Activated CD8-positive, alpha-beta memory T cell treated with anti-CD3 and anti-CD28 coated beads for 24 hours (primary cell): ENCODE data around the gene MEF2D.

Experiments used
- DNase-seq: peaks from one replicate; pipeline ENCODE4 v3.0.0-alpha.2; 2020

Gene MEF2D

DNA sequence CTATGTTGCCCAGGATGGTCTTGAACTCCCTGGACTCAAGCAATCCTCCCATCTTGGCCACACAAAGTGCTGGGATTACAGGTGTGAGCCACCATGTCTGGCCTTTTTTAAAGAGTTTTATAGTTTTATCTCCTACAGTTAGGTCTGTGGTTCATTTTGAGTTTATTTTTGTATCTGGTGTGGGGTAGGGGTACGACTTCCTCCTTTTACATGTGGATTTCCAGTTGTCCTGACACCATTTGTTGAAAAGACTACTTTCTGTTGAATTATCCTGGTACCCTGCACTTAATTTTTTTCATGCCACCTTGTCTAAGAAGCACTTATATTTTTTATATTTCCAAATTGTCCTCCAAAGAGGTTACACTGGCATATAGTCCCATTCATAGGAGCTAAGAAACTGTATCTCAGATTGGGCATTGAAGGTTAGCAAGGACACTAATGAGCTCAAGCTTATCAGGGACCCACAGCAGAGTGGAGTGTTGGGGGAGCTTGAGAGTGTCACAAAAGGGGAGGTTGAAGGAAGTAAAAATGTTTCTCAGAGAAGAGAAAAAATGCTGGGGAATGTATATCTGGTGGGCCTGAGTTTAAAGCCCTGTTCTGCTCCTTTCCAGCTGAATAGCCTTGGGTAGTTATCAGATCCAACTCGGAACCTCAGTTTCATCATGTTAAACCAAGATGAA, 23.4 kb upstream of the MEF2D start:
- DNase-seq = no peak

DNA sequence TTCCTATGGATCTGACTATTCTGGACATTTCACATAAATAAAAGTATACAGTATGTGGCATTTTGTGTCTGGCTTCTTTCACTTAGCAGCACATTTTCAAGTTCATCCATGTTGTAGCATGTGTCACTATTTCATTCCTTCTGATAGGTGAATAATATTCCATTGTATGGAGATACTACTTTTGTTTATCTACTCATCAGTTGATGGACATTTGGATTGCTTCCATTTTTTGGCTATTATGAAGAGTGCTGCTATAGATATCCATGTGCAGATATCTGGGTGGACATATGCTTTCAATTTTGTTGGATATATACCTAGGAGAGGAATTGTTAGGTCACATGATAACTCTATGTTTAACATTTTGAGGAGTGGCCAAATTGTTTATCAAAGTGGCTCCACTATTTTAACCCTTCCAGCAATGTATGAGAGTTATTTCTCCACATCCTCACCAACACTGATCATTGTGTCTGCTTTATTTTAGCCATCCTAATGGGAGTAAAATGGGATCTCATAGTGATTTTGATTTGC, 21.9 kb upstream of the MEF2D start:
- DNase-seq = no peak

DNA sequence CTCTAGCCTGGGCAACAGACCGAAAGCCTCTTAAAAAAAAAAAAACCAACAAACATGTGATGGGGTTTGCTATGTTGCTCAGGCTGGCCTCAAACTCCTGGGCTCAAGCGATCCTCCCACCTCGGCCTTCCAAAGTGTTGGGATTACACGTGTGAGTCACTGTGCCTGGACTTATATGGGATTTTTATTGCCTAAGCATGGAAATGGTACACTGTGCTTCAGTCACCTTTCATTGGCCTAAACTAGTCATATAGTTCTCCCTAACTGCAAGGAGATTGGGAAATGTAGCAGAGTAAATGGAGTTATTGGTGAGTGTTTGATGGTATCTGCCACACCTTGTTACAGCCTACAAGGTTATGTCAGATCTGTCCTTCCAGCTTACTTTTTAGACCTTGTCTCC, 17.2 kb upstream of the MEF2D start:
- DNase-seq = no peak

DNA sequence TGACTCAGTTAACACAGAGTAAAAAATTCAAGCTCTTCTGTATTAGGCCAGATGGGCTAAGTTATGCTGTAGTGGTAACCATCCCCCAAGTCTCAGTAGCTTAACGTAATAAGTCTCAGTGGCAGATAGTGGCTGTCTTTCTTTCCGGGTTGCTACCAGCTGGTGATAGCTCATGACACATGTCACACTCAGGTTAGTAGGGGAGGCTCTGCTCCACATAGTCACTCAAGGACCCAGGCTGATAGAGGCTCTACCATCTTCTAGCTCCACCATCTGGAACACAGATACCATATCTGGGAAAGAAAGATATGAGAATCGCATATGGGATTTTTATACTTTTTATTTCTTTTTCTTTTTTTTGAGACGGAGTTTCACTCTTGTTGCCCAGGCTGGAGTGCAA, 16.2 kb upstream of the MEF2D start:
- no peak for DNase-seq

DNA sequence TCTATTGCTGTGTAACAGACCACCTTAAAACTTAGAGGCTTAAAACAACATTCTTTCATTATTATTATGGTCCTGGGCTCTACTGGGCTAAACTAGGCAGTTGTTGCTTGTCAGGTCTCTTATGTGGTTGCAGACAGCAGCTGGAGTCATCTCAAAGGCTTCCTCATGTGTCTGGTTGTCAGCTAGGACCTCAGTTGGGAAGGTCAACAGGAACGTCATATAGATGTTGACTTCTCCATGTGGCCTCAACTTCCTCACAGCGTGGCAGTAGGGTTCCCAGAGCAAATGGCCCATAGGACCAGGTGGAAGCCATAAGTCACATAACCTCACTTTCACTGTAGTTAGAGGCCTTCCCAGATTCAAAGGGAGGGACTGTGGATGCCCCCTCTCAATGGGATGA, 15.4 kb upstream of the MEF2D start:
- DNase-seq = no peak

DNA sequence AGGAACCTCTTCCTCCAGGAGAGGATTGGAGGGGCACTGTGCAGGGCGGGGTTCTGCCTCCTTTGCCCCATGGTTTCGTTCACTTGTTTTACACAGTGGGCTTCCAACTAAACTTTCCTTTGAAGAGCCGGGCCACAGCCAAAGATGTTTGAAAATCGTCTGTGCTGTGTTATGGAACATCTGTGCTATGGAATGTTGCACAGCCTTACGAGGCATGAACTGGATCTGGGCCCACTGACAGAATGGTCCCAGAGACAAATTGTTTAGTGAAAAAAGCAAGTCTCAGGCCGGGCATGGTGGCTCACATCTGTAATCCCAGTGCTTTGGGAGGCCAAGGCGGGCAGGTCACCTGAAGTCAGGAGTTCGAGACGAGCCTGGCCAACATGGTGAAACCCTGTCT, 12.6 kb upstream of the MEF2D start:
- DNase-seq = no peak

DNA sequence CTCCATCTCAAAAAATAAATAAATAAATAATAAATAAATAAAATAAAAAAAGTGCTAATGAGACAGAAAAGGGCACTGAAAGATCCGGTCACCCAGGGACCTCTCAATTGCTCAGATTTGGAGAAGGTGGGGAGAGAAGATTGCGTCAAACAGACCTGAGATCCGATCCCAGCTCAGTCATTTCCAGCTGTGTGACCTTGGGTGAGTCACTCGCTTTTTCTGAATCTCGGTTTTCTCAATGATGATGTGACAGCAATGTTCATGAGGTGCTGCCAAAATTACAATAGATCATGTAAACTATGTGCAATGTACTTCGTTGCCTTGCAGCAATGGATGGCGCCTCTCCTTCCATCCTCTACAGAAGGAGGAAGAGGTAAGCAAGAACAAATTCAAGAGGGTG, 11.1 kb upstream of the MEF2D start:
- DNase-seq = no peak

DNA sequence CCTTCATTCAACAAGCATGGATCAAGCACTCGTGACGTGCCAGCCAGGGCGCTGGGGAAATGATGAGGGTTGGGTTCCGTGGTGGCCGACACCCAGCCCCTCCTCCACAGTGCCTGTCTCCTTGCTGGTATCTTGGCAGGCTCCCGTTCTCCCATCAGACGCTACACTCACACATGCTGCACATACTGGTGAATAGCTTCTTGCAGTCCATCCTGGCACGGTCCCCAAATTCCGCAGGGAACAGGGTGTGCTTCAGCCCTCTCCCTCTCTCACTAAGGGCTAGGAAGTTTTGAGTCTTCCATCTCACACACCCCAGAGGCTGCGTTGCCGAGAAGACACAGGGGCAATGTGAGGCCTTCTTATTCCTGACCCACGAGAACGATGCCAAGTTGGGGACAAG, 10.1 kb upstream of the MEF2D start:
- no peak for DNase-seq

DNA sequence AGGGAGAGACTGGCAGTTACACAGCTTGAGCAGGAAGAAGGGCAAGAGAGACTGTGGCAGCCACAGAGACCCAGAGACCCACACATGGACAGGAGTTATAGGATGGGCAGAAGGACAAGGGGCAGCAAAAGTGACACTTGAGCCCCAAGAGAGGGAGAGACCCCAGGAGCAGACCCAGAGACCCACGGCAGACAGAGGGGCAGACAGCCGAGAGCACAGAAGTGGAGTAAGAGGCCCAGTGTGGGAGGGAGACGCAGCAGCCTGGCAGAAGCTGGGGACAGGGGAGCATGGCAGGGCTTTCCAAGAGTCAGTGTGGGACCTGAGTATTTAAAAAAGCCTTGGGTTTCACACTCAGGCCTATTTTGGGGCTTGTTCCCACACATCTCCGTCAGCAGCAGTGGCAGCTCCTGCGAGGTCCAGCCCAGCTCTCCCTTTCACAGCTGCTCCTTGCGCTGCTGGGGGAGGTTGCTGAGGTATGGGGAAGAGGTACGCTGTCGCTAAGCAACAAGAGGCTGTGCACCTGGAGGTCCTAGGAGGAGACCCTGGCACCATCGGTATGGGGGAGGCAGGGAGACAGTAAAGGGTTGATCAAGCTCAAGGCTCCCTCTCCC, 9.0 kb upstream of the MEF2D start:
- no peak for DNase-seq

DNA sequence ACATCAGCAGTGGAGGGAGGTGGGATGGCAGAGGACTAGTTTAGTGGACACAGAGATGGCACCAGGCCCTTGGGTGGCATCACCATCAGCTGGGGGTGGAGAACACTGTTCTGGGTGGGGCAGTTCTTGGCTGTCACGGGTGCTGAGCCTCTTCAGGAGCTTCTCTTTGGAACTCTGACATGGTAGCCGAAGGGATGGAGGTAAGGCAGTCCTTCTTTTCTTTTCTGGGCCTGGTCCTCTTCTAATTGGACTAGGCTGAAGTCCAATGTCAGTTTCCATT, 8.3 kb upstream of the MEF2D start:
- no peak for DNase-seq

DNA sequence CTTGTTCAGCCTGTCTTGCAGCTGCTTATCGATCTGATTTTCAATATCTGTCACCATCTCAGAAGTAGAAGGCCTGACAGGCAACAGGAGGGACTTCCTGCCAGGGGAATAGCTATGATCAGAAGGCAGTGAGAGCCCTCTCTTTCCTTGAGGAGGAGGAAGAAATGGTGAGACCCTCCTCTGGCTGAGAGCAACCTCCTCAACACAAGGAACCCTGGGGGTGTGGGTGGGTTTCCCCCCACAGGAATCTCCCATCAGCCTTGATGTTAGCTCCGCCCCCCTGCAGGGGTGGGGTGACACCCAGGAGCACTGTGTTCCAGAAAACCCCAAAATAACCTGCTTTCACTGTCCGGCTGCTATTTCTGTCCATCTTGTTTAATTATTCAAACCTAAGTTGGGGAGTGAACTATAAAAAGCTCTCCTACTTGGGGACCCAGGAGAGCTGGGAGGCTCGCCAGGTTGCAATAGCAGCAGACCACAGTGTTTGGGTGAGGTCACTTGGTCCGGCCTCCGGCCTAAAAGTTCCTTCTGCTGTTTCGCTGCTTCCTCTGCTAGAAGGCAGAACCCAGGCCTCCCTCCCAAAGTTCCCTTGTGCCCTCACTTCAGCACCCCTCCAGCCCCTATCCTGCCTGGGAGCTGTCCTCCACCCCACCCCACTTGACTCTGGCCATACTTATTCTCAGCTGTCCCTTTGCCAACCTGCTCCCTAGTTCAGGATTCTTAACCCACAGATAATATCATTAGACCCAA, 7.8 kb upstream of the MEF2D start:
- no peak for DNase-seq

DNA sequence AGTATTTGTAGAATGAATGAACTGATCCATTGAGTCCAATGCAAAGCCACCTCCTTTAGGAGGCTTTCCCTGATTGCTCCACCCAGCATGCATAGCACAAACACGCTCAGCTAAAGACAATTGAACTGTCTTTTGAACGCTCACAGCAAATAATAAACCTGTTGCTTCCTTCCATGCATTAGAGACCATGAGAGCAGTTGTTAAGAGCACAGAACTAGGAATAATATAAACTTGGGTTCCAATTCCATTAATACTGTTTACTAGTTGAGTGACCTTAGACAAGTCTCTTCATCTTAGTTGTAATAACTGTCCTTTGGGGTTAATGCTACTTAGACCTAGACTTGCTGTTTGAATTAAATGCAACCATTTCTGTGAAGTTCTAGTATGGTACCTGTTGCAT, 5.9 kb upstream of the MEF2D start:
- DNase-seq = no peak

DNA sequence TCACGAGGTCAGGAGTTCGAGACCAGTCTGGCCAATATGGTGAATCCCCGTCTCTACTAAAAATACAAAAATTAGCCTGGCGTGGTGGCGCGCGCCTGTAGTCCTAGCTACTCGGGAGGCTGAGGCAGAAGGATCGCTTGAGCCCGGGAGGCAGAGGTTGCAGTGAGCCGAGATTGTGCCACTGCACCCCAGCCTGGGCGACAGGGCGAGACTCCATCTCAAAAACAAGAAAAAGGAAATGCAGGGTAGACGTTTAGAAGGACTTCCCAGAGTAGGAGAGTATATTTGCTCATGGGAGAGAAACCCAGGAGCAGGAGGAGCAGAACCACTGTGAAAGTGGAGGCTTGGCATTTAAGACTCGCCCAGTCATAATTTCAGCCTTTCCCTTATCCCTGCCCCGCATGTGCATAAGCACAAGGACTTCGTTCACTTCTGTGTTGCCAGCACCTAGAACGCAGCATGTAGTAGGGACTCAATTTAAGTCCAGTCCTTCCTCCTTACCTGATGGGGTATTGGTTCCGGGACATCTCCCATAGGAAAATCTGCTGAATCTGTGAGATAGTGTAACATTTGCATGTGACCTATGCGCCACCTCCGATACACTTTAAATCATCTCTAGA, 5.2 kb upstream of the MEF2D start:
- peak; percentile 75 for DNase-seq

DNA sequence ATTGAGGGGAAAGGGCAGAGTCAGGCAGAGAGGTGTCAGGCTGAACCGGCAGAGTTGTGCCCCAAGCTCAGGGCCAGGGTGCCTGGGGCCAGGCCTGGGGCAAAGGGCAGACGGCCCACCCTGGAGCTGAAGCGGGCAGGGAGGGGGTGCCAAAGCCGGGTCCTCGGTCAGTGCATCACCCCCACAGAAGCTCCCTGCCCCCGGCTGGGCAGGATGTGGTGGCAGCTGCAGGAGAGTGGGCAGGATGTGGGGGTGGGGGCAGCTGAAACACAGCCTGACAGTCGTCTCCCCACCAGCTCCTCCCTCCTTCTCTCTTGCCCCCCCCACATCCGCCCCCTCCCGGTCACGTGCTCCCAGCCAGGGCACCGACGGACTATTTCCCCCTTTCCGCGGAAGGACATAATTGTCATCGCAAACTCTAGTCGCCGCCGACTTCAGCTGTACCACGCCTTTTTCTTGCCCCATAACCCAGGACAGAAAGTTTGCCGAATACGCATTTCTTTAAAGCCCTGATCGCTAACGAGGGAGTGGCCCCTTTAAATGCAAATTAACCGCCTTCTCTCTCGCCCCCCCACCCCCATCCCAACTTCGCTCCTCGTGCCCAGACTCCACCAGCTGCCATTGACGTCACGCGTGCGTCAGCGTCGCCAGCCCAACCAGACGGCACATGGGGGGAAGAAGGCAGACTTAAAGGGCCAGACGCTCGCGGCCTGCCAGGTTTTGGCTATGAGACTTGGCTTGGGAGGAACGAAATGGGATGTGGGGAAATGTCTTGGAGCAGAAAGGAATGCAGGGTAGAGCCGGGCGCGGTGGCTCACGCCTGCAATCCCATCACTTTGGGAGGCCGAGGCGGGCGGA, 4.5 kb upstream of the MEF2D start:
- DNase-seq = peak; percentile 97

DNA sequence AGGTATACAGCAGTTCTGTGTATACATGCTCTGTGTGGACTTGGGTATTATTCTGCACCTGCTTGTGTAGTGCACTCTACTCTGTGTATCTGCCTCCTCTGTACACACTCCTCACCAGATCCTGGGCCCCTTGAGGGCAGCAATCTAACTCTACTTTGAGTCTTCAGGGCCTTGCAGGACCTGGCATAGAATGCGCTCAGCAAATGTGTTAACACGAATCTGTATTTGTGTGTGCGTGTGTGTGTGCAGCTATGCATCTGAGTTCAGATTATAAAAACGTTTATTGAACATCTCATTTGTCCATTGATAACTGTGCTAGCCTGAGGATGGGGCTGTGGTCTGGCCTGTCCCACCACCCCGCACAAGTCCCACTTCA, 3.9 kb upstream of the MEF2D start:
- DNase-seq = no peak

DNA sequence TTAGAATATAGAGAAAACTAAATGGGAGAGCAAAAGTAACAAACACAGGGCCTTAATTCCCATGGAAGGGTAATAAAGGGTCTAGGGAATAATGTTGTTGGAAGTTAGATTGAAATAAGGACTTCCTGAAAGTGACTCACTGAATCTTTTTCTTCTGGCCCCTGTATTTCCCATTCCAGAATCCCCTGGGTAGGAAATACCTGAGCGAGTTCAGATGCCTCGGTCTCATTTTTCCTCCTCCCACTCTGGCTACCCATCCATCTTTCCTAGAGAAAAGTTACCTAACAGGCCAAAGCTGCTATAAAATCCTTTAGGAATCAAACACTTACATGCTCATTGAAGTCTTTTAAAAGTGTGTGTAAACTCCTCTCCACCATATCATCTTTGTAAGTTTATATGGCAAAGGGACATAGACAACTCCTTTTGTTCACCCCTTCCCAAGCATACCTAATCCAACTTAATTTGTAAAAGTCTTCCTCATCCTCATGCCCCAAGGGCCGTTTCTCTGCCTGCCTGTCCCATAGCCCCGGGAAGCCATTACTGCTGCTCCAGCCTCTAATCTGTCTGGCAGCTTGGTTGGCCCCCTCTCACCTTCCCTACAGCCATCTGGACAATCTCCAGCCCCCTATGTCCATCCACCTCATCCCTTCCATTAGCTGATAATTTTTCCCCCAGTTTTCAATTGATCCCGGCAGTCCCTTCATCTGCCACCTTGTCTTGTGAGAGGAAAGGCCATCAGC, 3.3 kb upstream of the MEF2D start:
- no peak for DNase-seq

DNA sequence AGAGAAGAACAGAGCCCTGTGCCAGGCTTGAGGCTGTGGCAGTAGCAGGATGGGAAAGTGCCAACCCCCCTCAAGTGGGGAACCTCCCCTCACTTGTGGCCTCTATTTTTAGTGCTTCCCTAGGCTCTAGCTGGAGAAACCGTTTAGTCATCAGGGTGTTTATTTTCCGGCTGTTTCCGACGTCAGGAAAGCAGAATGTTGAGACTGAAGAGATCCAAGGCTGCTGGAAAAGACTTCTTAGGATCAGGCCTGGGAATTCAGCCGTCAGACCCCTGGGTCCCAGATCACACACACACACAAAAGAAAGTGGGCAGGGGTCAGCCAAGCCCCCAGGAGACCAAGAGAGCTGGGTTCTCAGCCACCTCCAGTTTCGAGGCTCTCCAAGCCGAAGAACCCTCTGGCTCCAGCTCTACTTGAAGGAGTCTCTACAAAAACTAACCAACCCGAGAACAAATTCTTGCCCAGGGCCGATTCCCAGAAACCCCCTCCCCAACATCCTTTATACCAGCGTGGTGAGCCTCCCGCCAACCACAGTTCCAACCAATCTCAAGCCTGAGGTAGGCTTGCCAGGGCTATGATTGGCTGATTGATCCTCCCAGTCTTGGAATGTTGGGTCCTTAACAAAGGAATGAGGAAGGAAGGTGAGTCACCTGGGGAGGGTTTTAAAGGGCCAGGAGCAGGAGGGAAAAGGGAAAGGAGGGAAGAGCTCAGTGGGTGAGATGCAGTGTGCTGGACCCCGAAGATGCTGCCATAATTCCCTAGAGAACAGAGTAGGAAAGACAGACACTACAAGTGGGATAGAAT, 2.5 kb upstream of the MEF2D start:
- no peak for DNase-seq

DNA sequence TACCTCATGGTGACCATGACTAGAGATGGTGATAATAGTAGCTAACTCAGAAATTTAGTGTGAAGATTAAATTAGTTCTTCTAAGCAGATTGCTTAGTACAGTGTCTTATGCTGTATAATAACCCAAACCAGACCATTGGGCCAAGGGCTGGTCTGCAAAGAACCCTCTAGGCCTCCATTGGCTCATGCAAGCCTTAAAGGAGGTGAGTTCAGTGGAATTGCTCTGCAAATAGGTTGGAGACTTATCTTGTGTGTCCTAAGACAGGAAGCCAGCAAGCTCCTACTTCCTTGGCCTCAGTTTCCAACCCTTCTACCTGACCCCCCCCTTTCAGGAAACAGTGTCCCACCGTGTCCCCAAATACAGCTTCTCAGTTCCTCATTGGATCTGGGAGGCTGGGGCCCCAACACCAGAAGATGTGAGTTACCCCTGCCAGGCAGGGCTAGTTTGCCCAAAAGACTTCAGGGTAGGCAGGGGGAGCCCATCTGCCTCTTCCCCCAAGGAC, 1.9 kb upstream of the MEF2D start:
- DNase-seq = peak; percentile 64

DNA sequence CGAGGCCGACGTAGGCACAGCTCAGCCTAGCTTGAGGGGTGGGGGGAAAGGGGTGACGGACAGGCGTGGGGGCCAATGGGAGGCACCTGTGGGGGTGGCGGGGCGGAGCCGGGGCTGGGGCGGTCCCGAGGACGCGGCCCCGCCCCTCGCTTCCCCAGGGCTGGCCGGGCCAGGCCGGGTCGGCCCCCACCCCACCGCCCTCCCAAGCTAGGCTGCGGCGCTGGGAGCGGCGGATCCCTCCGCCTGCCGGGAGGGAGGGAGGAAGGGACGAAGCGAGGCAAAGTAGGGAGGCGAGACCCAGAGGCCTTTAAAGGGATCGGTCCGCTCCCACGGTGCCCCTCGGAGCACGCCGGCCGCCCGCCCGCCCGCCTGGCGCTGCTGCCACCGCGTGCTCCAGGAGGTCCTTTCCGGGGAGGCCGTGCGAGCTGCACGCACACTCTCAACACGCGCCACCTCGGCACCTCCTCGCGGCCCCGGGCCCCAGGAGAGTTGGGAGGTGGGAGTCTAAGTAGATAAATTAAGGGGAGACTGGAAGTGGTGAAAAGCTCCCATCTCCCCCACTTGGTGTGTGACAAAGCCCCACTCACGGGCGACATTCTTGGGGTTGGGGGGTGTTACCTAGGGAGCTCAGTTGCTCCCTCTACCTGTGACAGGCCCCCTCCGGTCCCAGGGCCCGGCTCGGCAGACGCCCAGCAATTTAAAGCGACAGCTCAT, 375 bp upstream of the MEF2D start:
- peak; percentile 98 for DNase-seq

DNA sequence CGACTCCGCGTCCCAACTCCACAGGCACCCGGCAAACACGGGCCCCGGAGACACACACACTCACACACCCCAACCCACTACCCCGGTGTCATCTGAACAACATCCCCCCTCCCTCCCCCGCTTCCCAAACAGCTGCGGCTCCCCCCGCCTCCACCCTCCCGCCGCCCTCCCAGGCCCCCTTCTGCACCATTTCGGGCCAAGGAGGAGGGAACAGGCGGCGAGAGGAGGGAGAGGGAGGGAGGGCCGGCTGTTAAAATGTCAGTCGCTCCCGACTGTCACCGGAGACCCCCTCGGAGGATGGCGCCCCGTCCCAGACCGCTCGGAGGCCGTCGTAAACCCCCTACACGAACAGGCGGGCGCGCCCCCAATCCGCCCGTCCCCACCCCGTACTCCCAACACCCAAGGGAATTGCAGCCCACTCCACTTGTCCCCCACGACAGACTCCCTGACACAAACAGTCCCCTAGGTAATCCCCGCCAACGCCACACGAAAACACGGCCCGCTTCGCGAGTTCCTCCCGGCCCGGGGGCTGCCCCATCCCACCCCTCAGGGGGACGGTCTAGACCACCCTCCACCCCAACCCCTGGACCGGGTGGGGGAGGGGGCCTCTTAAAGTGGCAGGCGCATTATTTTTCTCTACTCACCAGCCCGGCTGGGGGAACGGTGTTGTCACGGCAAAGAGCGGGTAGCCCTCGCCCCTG, 583 bp downstream of the MEF2D start:
- DNase-seq = peak; percentile 82
